Adrenal gland (tissue), 12 donors: ENCODE data around the gene TECR. TPM values are rescaled to one million over a fixed set of nuclear protein-coding genes. Genes with fewer than 3 reads are reported as not detected.
"Not testable (repeated sequence)": the region's sequence is repeated elsewhere in the genome, so short reads cannot be mapped to it uniquely, and the experiment has no call there.

Experiments
- DNase-seq, 7 donors: peaks; one replicate each; pipeline ENCODE4 v3.0.0-alpha.2; 2019 to 2020
- H3K27ac ChIP-seq, 5 donors: fragments of 200-600 bp; sonication (generic) in 4 of 5; 1 replicate in 3 of 5; 2 replicates in 2 of 5; pipeline versions ENCODE4 v1.5.1 to v1.8.0; 2016 to 2020; ENCODE audit warnings: mild to moderate bottlenecking in 1 of 5
- H3K27me3 ChIP-seq: fragments of 200-600 bp; 2 replicates; pipeline ENCODE4 v1.8.0; 2021
- H3K36me3 ChIP-seq, 2 donors: fragments of 200-600 bp; replicated peaks in 1 of 2; 1 replicate in 1 of 2; 2 replicates in 1 of 2; pipeline versions ENCODE4 v1.5.1 to v1.8.0; 2018 to 2022
- H3K4me1 ChIP-seq, 2 donors: fragments of 200-600 bp; replicated peaks in 1 of 2; 1 replicate in 1 of 2; 2 replicates in 1 of 2; pipeline versions ENCODE4 v1.5.1 to v1.8.0; 2018 to 2021
- H3K4me3 ChIP-seq, 4 donors: fragments of 200-600 bp; sonication (generic) in 3 of 4; one replicate each; pipeline ENCODE4 v1.5.1; 2016 to 2018
- H3K9me3 ChIP-seq, 3 donors: fragments of 200-600 bp; sonication (generic) in 1 of 3; replicated peaks in 1 of 3; 1 replicate in 2 of 3; 2 replicates in 1 of 3; pipeline versions ENCODE4 v1.5.1 to v1.8.0; 2016 to 2021
- POLR2A ChIP-seq, 2 donors: fragments of 450-650 bp; IDR thresholded peaks; one replicate each; pipeline ENCODE4 v1.6.1; 2017; ENCODE audit warnings: antibody characterized with exemption in 2 of 2, mild to moderate bottlenecking in 2 of 2, moderate library complexity in 1 of 2
- WGBS, 4 donors: extraction: QIAGEN DNeasy Blood & Tissue Kit in 2 of 4; methylation state at CpG; one replicate each; pipeline versions ENCODE4 v1.1.5 to v1.1.7; 2013 to 2017; 5-methylcytosine and 5-hydroxymethylcytosine counted together
- intact Hi-C, 2 donors: fragments of 100-400 bp; cut with DNase I; formaldehyde crosslinking; loops; one replicate each; pipeline versions ENCODE4 v1.14.1 to v1.15.0; 2022 to 2023
- polyA plus RNA-seq, 3 donors: library from polyadenylated mRNA; stranded (reverse); fragments of 200-250 nt in 2 of 3; fragments of 350-450 nt in 1 of 3; fragmentation: Illumina TruSeq in 1 of 3; extraction: RNeasy Lipid Tissue Mini Kit (QIAGEN cat#74804) in 1 of 3; gene quantifications; one replicate each; pipeline ENCODE4 v1.2.3, GENCODE V29; 2013 to 2014
- total RNA-seq, 9 donors: library from RNA; depleted of rRNA in 4 of 9; stranded (reverse); fragments of >200 nt in 4 of 9; fragments of 120-200 nt in 1 of 9; fragmentation: NEBNext Ultra II Directional in 1 of 9; extraction: Animal tissue kit (Norgen Biotek cat#: 25700) in 1 of 9; gene quantifications; one replicate each; pipeline versions ENCODE4 v1.1.0 to v1.2.4, GENCODE V29; 2013 to 2023
- TF ChIP-seq, protein P1 (sequence below), 6 experiments: fragments of 450-650 bp in 4 of 6; fragments of 200-600 bp in 2 of 6; sonication (generic) in 1 of 6; IDR thresholded peaks; 1 replicate in 5 of 6; 2 replicates in 1 of 6; pipeline versions ENCODE4 v1.5.1 to v1.8.0; 2016 to 2021; ENCODE audit warnings: antibody characterized with exemption in 6 of 6, mild to moderate bottlenecking in 2 of 6, moderate library complexity in 1 of 6
- donor health status: healthy with polysubstance abuse.
- donor health status: Bipolar disorder and iron deficiency.
- donor health status: DM: yes; HTN: yes; CAD: no.
- donor health status: DM: no; HTN: no; CAD: no.
- donor health status: DM: no; HTN: no; CAD: no.
- donor health status: DM: yes; HTN: yes; CAD: no.

The TECR gene
- total and polyA plus RNA-seq, 12 donors: 108 to 610 (median 219) TPM

DNA sequence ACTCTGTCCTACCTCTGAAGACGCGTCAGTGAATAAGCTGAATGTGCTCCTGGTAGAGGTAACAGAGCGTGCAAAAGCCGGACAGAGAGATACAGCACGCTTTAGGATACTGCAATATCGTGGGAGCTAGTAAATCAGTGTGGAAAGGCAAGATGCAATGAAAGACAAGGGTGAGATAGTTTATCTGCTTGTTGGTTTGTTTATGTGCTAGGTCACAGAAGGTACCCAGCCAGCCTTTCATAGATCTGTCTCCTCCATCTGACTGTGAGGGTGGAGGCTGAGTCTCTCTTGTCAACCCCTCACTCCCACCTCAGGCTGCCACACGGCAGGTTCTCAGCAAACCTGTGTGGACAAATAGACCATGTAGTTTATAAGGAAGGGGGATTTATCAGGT lies 32.6 kb upstream of the TECR start:
- DNase-seq: no peak
- H3K4me3 ChIP-seq: peak overlapping the region in 1 of 4 donors; percentile 84
- peaks cover 28 to 30% of the 10 kb centered on the region in 2 donors for H3K4me1 ChIP-seq
- H3K27ac ChIP-seq: peak overlapping the region in 4 of 5 donors; percentile 22 to 82 (median 70)
- 31 to 44% (median 39%) methylated on average over 7 of the region's 7 CpGs for WGBS, 4 donors
- H3K27me3 ChIP-seq: no peaks in the 10 kb centered on the region
- TF ChIP-seq, protein P1, sequence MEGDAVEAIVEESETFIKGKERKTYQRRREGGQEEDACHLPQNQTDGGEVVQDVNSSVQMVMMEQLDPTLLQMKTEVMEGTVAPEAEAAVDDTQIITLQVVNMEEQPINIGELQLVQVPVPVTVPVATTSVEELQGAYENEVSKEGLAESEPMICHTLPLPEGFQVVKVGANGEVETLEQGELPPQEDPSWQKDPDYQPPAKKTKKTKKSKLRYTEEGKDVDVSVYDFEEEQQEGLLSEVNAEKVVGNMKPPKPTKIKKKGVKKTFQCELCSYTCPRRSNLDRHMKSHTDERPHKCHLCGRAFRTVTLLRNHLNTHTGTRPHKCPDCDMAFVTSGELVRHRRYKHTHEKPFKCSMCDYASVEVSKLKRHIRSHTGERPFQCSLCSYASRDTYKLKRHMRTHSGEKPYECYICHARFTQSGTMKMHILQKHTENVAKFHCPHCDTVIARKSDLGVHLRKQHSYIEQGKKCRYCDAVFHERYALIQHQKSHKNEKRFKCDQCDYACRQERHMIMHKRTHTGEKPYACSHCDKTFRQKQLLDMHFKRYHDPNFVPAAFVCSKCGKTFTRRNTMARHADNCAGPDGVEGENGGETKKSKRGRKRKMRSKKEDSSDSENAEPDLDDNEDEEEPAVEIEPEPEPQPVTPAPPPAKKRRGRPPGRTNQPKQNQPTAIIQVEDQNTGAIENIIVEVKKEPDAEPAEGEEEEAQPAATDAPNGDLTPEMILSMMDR (IDR thresholded peaks at IDR 0.05): no peak
- TF ChIP-seq POLR2A (IDR thresholded peaks at IDR 0.05): no peak
- H3K36me3 ChIP-seq: no peaks in the 10 kb centered on the region
- no peaks in the 10 kb centered on the region for H3K9me3 ChIP-seq
- intact Hi-C loops: no loop called here

DNA sequence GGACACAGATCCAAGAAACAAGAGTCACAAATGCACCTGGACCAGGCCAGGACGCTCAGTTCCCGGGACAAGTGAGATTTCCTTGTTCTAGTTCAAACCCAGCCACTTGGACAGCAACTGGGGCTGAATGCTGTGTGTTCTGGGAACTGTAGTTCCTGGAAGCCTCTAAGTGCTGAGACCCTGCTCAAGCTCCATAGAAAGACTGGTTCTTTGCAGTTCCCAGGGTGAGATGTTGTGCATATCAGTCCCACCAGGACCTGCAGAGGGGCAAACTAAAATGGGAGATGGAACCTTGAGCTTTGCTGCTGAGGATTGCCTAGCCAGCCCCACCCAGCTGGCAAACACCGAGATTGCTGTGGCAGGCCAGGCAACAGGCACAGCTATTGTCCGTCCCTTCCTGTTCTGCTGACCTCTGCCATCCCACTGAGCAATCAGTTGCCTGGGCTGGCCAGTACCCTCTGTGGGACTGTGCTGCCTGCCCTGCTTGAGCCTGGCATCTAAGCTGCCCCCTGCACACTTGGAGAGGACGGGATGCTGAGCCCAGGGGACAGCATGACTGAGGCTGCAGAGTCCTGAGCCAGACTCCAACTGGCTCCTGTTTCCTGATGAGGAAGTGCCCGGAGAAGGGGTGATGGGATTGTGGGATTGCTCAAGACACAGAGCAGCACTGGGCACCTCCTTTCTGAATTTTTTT lies 32.0 kb upstream of the TECR start:
- peak in 3 of 7 donors; percentile 25 to 58 (median 48) for DNase-seq
- Histone ChIP-seq H3K4me3 (no peak overlapping the region), H3K4me1 (peaks cover 28 to 30% of the 10 kb centered on the region in 2 donors), H3K36me3 (no peaks in the 10 kb centered on the region), H3K9me3 (no peaks in the 10 kb centered on the region), H3K27ac (peak overlapping the region in 4 of 5 donors; percentile 22 to 82 (median 70)), H3K27me3 (no peaks in the 10 kb centered on the region)
- TF ChIP-seq POLR2A (IDR thresholded peaks at IDR 0.05): no peak
- TF ChIP-seq, protein P1 (IDR thresholded peaks at IDR 0.05): no peak
- 43 to 59% (median 53%) methylated on average over 4 to 6 of the region's 6 CpGs for WGBS, 4 donors
- intact Hi-C loops: no loop called here

DNA sequence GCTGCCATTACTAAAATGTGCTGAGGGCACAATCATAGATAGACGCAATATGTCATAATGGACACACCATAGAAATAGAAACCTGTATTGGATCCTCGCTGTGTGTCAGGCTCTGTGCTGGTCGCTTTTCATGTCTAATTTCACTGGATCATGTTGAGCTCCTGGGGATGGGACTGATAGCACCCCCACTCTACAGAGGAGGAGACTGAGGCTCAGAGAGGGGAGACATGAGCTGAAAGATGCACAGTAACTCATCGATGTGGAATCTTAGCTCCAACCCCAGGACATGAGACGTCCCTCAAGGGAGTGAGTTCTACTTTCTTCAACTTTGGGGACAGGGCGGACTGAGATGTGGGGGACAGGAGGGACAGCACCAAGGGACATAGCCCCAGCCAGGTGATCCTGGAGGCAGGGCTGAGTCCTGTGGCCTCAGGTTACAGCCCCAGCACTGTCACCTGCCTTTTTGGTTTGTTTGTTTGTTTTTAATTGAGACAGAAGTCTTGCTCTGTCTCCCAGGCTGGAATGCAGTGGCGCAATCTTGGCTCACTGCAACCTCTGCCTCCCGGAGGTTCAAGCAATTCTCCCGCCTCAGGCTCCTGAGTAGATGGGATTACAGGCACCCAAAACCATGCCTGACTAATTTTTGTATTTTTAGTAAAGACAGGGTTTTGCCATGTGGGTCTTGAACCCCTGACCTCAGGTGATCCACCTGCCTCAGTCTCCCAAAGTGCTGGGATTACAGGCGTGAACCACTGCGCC lies 26.9 kb upstream of the TECR start:
- DNase-seq: no peak
- intact Hi-C loops: no loop called here
- H3K36me3 ChIP-seq: no peaks in the 10 kb centered on the region
- no peaks in the 10 kb centered on the region for H3K9me3 ChIP-seq
- 71 to 81% (median 80%) methylated on average over 9 to 11 of the region's 11 CpGs for WGBS, 4 donors
- H3K27me3 ChIP-seq: no peaks in the 10 kb centered on the region
- H3K27ac ChIP-seq: no peak overlapping the region
- H3K4me3 ChIP-seq: no peak overlapping the region
- H3K4me1 ChIP-seq: peaks cover 3 to 5% of the 10 kb centered on the region in 2 donors
- TF ChIP-seq POLR2A (IDR thresholded peaks at IDR 0.05): no peak
- TF ChIP-seq, protein P1 (IDR thresholded peaks at IDR 0.05): no peak

DNA sequence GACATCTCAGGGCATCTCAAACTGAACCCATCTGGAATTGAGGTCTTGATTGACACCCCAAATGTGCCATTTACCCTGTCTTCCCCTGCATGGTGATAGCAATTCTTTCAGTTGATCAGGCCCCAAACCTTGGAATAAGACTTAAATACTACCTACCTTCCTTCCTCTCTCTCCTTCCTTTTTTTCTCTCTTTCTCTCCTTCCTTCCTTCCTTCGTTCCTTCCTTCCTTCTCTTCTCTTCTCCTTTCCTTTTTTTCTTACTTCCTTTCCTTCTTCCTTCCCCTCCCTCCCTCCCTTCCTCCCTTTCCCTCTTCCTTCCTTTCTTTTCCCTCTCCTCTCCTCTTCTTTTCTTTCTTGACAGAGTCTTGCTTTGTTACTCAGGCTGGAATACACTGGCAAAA lies 26.1 kb upstream of the TECR start:
- H3K27me3 ChIP-seq: no peaks in the 10 kb centered on the region
- intact Hi-C loops: no loop called here
- no peak for TF ChIP-seq POLR2A (IDR thresholded peaks at IDR 0.05)
- TF ChIP-seq, protein P1 (IDR thresholded peaks at IDR 0.05): no peak
- DNase-seq: no peak
- no peaks in the 10 kb centered on the region for H3K4me1 ChIP-seq
- WGBS, 4 donors: 44 to 67% (median 63%) methylated on average over 1 of the region's 1 CpG
- no peaks in the 10 kb centered on the region for H3K36me3 ChIP-seq
- no peaks in the 10 kb centered on the region for H3K9me3 ChIP-seq
- no peak overlapping the region for H3K4me3 ChIP-seq
- H3K27ac ChIP-seq: no peak overlapping the region

DNA sequence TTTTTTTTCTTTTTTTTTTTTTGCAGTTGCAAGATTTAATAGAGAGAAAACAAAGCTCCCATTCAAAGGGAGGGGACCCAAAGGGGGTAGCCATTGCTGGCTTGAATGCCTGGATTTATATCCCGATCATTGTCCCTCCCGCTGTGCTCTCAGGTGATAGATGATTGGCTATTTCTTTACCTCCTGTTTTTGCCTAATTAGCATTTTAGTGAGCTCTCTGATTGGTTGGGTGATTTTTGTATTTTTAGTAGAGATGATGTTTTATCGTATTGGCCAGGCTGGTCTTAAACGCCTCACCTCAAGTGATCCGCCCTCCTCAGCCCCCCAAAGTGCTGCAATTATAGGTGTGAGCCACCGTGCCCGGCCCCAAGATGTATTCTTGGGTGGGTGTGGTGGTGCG lies 24.8 kb upstream of the TECR start:
- H3K9me3 ChIP-seq, H3K27me3 ChIP-seq, H3K27ac ChIP-seq, H3K4me3 ChIP-seq, H3K4me1 ChIP-seq, intact Hi-C loops, DNase-seq, H3K36me3 ChIP-seq: not testable (repeated sequence)
- 86 to 94% (median 89%) methylated on average over 7 to 8 of the region's 8 CpGs for WGBS, 4 donors
